Activated CD8-positive, alpha-beta memory T cell treated with anti-CD3 and anti-CD28 coated beads, Interleukin-2, amount 50 U/mL, for 24 hours (primary cell): ENCODE results near the gene DHX15.

Source experiments
- DNase-seq: peaks from one replicate; pipeline ENCODE4 v3.0.0-alpha.2; 2020; ENCODE audit errors: extremely low read depth

Gene DHX15

GRCh38 chr4:24482871-24483270 lies 101.5 kb downstream of the DHX15 start:
- DNase-seq: no peak

- no peak for DNase-seq
These were observed 106.4 kb downstream of the DHX15 start for GRCh38 chr4:24477919-24478318.
